Activated CD8-positive, alpha-beta T cell treated with anti-CD3 and anti-CD28 coated beads for 36 hours (primary cell): ENCODE data around the gene ALKBH2. TPM values are rescaled to one million over a fixed set of nuclear protein-coding genes. Genes with fewer than 3 reads are reported as not detected.

ENCODE experiments used
- ATAC-seq: fragments of 200-7000 bp; cut with Tn5 transposase; one replicate; pipeline ENCODE4 v1.10.0; 2021; ENCODE audit warnings: mild to moderate bottlenecking, moderate library complexity
- CTCF ChIA-PET: fragments of 350-600 bp; sonication (Branson Sonifier 250); formaldehyde crosslinking; loops from one replicate; lab custom pipeline; 2021; ENCODE audit warnings: antibody characterized with exemption; lab: Charles Lee
- POLR2A ChIA-PET: fragments of 350-600 bp; sonication (Branson Sonifier 250); formaldehyde crosslinking; loops from one replicate; lab custom pipeline; 2021; ENCODE audit warnings: antibody characterized with exemption; lab: Charles Lee
- DNase-seq: peaks from one replicate; pipeline ENCODE4 v3.0.0-alpha.2; 2020
- H3K27ac Mint-ChIP-seq: one replicate; pipeline ENCODE4 v1.8.0; 2021; ENCODE audit warnings: mild to moderate bottlenecking, mixed read lengths
- H3K27me3 Mint-ChIP-seq: one replicate; pipeline ENCODE4 v1.8.0; 2021; ENCODE audit warnings: mixed read lengths
- H3K36me3 Mint-ChIP-seq: one replicate; pipeline ENCODE4 v1.8.0; 2021; ENCODE audit warnings: low read depth, mixed read lengths
- H3K4me1 Mint-ChIP-seq: one replicate; pipeline ENCODE4 v1.8.0; 2021; ENCODE audit warnings: low read depth, mixed read lengths
- H3K4me3 Mint-ChIP-seq: one replicate; pipeline ENCODE4 v1.8.0; 2021; ENCODE audit warnings: mild to moderate bottlenecking, moderate library complexity, mixed read lengths
- H3K9me3 Mint-ChIP-seq: one replicate; pipeline ENCODE4 v1.8.0; 2021; ENCODE audit warnings: mixed read lengths
- intact Hi-C: fragments of 100-400 bp; cut with micrococcal nuclease; formaldehyde crosslinking; loops from one replicate; pipeline ENCODE4 v1.10.0; 2022
- total RNA-seq, 2 experiments: library from RNA; stranded (reverse); gene quantifications; one replicate each; pipeline ENCODE4 v1.2.3, GENCODE V29; 2021
- TF ChIP-seq, protein P1 (sequence below): fragments of 200-600 bp; IDR thresholded peaks from one replicate; pipeline ENCODE4 v1.8.0; 2022; ENCODE audit warnings: antibody characterized with exemption, mild to moderate bottlenecking

The ALKBH2 gene
- total RNA-seq, result 10 to 100 TPM; 35.6 to 37.8 TPM

DNA sequence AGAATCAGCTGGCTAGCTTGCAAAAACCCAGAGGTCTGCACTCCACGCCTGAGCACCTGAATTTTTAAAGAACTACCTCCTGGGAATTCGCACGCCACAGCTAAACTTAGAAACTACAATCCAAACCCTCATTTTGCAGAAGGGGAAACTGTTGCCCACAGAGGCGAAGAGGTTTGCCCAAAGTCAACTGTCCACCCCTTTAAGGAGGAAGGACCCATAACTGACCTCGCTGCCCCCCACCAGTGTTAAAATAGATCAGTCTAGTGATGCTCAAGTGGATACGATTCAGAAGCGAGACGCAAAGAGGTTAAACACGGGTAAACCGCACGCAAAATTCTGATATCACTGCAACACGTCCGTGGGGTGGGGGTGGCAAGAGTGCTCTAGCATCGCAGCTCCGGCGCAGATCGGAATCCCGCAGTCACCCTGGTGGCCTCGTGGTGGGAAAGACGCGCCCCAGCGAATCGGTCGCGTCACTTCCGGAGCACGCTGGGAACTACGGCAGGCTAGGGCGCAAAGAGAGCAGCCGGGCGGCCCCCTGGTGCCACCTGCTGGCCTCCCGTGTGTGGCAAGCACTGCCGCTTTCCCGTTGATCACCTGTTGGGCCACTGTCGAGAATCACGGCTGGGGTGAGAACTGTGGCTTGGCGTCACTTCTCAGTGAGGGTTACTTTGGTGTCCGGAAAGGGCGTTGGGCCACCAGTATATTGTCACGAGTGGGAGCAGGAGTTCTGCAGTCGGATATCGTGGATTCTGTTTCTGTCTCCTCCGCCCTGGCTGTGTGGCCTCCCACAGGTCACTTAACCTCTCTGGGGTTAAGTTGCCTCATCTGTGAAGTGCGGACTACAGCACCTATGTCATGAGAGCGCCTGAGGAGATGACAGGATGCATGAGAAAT is at the start of gene ALKBH2:
Gene ALKBH2, minus strand, starts transcription at position 451 of the 897 bp plus-strand sequence. CDS start 686 bp downstream, outside the sequence.
- H3K4me1 Mint-ChIP-seq, result peaks cover 36% of the 10 kb centered on the region
- intact Hi-C loops, result loop anchor here (2.0 to 10.0 kb wide), 3 partner anchors 40 to 458 kb away; partner anchors contain the start of genes DAO, SELPLG and USP30
- H3K27me3 Mint-ChIP-seq, result no peaks in the 10 kb centered on the region
- peaks cover 29% of the 10 kb centered on the region for H3K36me3 Mint-ChIP-seq
- peak within 1 kb of the TSS; percentile 91 for H3K27ac Mint-ChIP-seq
- peak; percentile 73 for ATAC-seq
- ChIA-PET CTCF (interaction anchor here (0.6 to 2.3 kb wide), 26 partner anchors 9 to 476 kb away, joined by 3 to 12 read pairs (median 4); partner anchors contain the start of genes ACACB, DAO and USP30), POLR2A (interaction anchor here (0.8 to 2.4 kb wide), 7 partner anchors 9 to 533 kb away, joined by 3 to 7 read pairs (median 4); partner anchors contain the start of genes SART3 and USP30)
- peak; percentile 96 for DNase-seq
- TF ChIP-seq, protein P1, sequence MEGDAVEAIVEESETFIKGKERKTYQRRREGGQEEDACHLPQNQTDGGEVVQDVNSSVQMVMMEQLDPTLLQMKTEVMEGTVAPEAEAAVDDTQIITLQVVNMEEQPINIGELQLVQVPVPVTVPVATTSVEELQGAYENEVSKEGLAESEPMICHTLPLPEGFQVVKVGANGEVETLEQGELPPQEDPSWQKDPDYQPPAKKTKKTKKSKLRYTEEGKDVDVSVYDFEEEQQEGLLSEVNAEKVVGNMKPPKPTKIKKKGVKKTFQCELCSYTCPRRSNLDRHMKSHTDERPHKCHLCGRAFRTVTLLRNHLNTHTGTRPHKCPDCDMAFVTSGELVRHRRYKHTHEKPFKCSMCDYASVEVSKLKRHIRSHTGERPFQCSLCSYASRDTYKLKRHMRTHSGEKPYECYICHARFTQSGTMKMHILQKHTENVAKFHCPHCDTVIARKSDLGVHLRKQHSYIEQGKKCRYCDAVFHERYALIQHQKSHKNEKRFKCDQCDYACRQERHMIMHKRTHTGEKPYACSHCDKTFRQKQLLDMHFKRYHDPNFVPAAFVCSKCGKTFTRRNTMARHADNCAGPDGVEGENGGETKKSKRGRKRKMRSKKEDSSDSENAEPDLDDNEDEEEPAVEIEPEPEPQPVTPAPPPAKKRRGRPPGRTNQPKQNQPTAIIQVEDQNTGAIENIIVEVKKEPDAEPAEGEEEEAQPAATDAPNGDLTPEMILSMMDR, result peak; percentile 92
- H3K4me3 Mint-ChIP-seq, result peak within 1 kb of the TSS; percentile 81
- H3K9me3 Mint-ChIP-seq, result no peaks in the 10 kb centered on the region

DNA sequence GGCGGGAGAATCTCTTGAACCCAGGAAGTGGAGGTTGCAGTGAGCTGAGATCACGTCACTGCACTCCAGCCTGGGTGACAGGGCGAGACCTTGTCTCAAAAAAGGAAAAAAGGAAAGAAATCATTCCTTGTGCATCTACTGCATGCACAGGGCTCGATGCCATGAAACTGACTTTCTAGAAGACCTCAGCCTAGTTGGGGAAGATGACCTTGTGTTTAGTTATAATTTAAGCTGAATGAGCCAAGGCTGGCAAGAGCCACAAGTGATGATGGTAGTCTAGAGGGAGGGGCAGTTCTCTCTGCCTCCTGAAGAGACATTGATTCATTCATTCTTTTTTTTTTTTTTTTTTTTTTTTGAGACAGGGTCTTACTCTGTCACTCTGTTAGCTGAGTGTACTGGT is 47.3 kb upstream of the ALKBH2 start:
- Mint-ChIP-seq H3K4me3 (no peak overlapping the region), H3K4me1 (no peaks in the 10 kb centered on the region), H3K36me3 (peaks cover under 1% of the 10 kb centered on the region), H3K27me3 (no peaks in the 10 kb centered on the region), H3K9me3 (peaks cover 6% of the 10 kb centered on the region), H3K27ac (no peak overlapping the region)
- TF ChIP-seq, protein P1, result no peak
- no peak for ATAC-seq
- ChIA-PET CTCF (interaction anchor here (2.5 kb wide), 1 partner anchor 29 kb away, joined by 9 read pairs; no protein-coding TSS in a partner anchor), POLR2A (no interaction called here)
- no peak for DNase-seq
- intact Hi-C loops, result no loop called here

DNA sequence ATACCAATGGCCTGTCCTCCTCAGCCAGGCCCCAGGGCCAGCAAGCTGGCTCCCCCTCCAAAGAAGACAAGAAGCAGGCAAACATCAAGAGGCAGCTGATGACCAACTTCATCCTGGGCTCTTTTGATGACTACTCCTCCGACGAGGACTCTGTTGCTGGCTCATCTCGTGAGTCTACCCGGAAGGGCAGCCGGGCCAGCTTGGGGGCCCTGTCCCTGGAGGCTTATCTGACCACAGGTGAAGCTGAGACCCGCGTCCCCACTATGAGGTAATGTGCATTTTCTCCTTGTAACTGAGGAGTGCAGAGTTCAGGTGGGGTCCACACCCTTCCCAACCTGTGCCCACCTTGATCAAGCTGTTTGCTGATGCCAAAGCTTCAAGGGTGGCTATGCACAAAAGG is 46.5 kb upstream of the ALKBH2 start:
- ChIA-PET POLR2A (no interaction called here), CTCF (interaction anchor here (1.5 kb wide), 1 partner anchor 28 kb away, joined by 4 read pairs; no protein-coding TSS in a partner anchor)
- DNase-seq (no peak), ATAC-seq (no peak)
- peaks cover 2% of the 10 kb centered on the region for H3K36me3 Mint-ChIP-seq
- H3K9me3 Mint-ChIP-seq, result peaks cover 8% of the 10 kb centered on the region
- H3K4me3 Mint-ChIP-seq, result no peak overlapping the region
- TF ChIP-seq, protein P1, result no peak
- H3K27me3 Mint-ChIP-seq, result no peaks in the 10 kb centered on the region
- intact Hi-C loops, result no loop called here
- no peaks in the 10 kb centered on the region for H3K4me1 Mint-ChIP-seq
- H3K27ac Mint-ChIP-seq, result no peak overlapping the region

DNA sequence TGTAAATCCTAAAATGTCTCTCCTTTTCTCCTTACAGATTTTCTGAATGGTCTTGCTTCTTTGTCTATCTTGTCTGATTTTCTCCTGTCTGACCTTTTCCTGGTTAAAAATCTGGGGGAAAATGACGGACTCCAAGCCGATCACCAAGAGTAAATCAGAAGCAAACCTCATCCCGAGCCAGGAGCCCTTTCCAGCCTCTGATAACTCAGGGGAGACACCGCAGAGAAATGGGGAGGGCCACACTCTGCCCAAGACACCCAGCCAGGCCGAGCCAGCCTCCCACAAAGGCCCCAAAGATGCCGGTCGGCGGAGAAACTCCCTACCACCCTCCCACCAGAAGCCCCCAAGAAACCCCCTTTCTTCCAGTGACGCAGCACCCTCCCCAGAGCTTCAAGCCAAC is 46.1 kb upstream of the ALKBH2 start:
- no peak for ATAC-seq
- H3K27me3 Mint-ChIP-seq, result no peaks in the 10 kb centered on the region
- peaks cover 2% of the 10 kb centered on the region for H3K36me3 Mint-ChIP-seq
- DNase-seq, result no peak
- H3K4me1 Mint-ChIP-seq, result no peaks in the 10 kb centered on the region
- intact Hi-C loops, result no loop called here
- CTCF ChIA-PET, result interaction anchor here (1.5 kb wide), 1 partner anchor 27 kb away, joined by 4 read pairs; no protein-coding TSS in a partner anchor
- TF ChIP-seq, protein P1, result no peak
- H3K27ac Mint-ChIP-seq, result no peak overlapping the region
- no peak overlapping the region for H3K4me3 Mint-ChIP-seq
- H3K9me3 Mint-ChIP-seq, result peaks cover 8% of the 10 kb centered on the region
- POLR2A ChIA-PET, result no interaction called here

- ChIA-PET POLR2A (no interaction called here), CTCF (no interaction called here)
- no peak overlapping the region for H3K27ac Mint-ChIP-seq
- H3K27me3 Mint-ChIP-seq, result no peaks in the 10 kb centered on the region
- DNase-seq (no peak), ATAC-seq (no peak)
- no peak overlapping the region for H3K4me3 Mint-ChIP-seq
- H3K9me3 Mint-ChIP-seq, result peaks cover 8% of the 10 kb centered on the region
- TF ChIP-seq, protein P1, result no peak
- peaks cover 2% of the 10 kb centered on the region for H3K36me3 Mint-ChIP-seq
- intact Hi-C loops, result no loop called here
- no peaks in the 10 kb centered on the region for H3K4me1 Mint-ChIP-seq
Observed at GRCh38 chr12:109137055-109137454, 43.8 kb upstream of the ALKBH2 start.
